NCI-H1417 (cell line): Measurements from ENCODE around the gene IQCN.

Source experiments
- DNase-seq, 3 experiments: peaks; one replicate each; lab custom pipeline; 2025; lab: John Stamatoyannopoulos, UW

IQCN gene

GRCh38 chr19:18233224-18233825, 40.9 kb downstream of the IQCN start:
- DNase-seq, result peak in 2 of 3 experiments; percentile 68 to 79

GRCh38 chr19:18232540-18233223, 41.6 kb downstream of the IQCN start:
- DNase-seq, result peak; percentile 6 to 80 (median 68)

GRCh38 chr19:18231775-18232174, 42.5 kb downstream of the IQCN start:
- DNase-seq, result no peak

- no peak for DNase-seq
Measured at GRCh38 chr19:18230941-18231734, 43.1 kb downstream of the IQCN start.

GRCh38 chr19:18229915-18230314, 44.3 kb downstream of the IQCN start:
- no peak for DNase-seq

GRCh38 chr19:18229474-18229873, 44.8 kb downstream of the IQCN start:
- no peak for DNase-seq

GRCh38 chr19:18227781-18228271, 46.4 kb downstream of the IQCN start:
- DNase-seq, result no peak

GRCh38 chr19:18226956-18227780, 47.1 kb downstream of the IQCN start:
- no peak for DNase-seq

- DNase-seq, result peak in 1 of 3 experiments; percentile 14
Measured at GRCh38 chr19:18225702-18226468, 48.4 kb downstream of the IQCN start, which contains the start of gene PDE4C. TSS of gene PDE4C (minus strand) at chr19:18226438. CDS start at chr19:18226415, 23 bp downstream.

- DNase-seq, result no peak
Measured at GRCh38 chr19:18225355-18225701, 48.9 kb downstream of the IQCN start.

- DNase-seq, result peak; percentile 88 to 98 (median 95)
Measured at GRCh38 chr19:18224525-18225354, 49.5 kb downstream of the IQCN start.

- DNase-seq, result peak in 2 of 3 experiments; percentile 19 to 48
Measured at GRCh38 chr19:18223860-18224524, 50.3 kb downstream of the IQCN start.

GRCh38 chr19:18221815-18222725, 52.2 kb downstream of the IQCN start:
- DNase-seq, result no peak

GRCh38 chr19:18220632-18221275, 53.5 kb downstream of the IQCN start:
- peak; percentile 17 to 57 (median 38) for DNase-seq

GRCh38 chr19:18219911-18220631, 54.2 kb downstream of the IQCN start:
- no peak for DNase-seq

- no peak for DNase-seq
Measured at GRCh38 chr19:18218600-18218999, 55.7 kb downstream of the IQCN start.

GRCh38 chr19:18218159-18218558, 56.1 kb downstream of the IQCN start:
- no peak for DNase-seq
